Trophoblast cell (in vitro differentiated cells and primary cell): ENCODE data around the gene NFIC.

Experiments used
- DNase-seq, 2 donors: peaks; one replicate each; pipeline ENCODE4 v3.0.0-alpha.2; 2016
- H2AFZ ChIP-seq: 2 replicates; pipeline ENCODE4 v1.6.1; 2013; ENCODE audit warnings: low read length, moderate library complexity, mild to moderate bottlenecking; ENCODE audit not compliant: insufficient read depth, poor library complexity
- H2AK5ac ChIP-seq: 2 replicates; pipeline ENCODE4 v1.6.1; 2013; ENCODE audit warnings: mild to moderate bottlenecking, low read length
- H2BK120ac ChIP-seq: 2 replicates; pipeline ENCODE4 v1.6.1; 2013; ENCODE audit warnings: low read length, mild to moderate bottlenecking, moderate library complexity; ENCODE audit not compliant: insufficient read depth, poor library complexity
- H2BK12ac ChIP-seq: 2 replicates; pipeline ENCODE4 v1.6.1; 2013; ENCODE audit warnings: mild to moderate bottlenecking, low read length, moderate library complexity
- H2BK5ac ChIP-seq: 2 replicates; pipeline ENCODE4 v1.6.1; 2013; ENCODE audit warnings: low read length, low read depth, moderate library complexity, mild to moderate bottlenecking; ENCODE audit not compliant: poor library complexity
- H3K14ac ChIP-seq: 2 replicates; pipeline ENCODE4 v1.6.1; 2013; ENCODE audit warnings: mild to moderate bottlenecking, low read length
- H3K18ac ChIP-seq: 2 replicates; pipeline ENCODE4 v1.6.1; 2013; ENCODE audit warnings: mild to moderate bottlenecking, low read length
- H3K23ac ChIP-seq: 2 replicates; pipeline ENCODE4 v1.6.1; 2013; ENCODE audit warnings: low read length
- H3K27ac ChIP-seq: 2 replicates; pipeline ENCODE4 v1.5.1; 2013; ENCODE audit warnings: low read depth, mild to moderate bottlenecking, inconsistent platforms, low read length, moderate library complexity
- H3K27me3 ChIP-seq: 2 replicates; pipeline ENCODE4 v1.6.1; 2013; ENCODE audit warnings: inconsistent platforms, mild to moderate bottlenecking, low read length, moderate library complexity; ENCODE audit not compliant: insufficient read depth
- H3K36me3 ChIP-seq, 2 experiments: 1 replicate in 1 of 2; 2 replicates in 1 of 2; pipeline ENCODE4 v1.6.1; 2013; ENCODE audit warnings: low read length in 2 of 2, mild to moderate bottlenecking in 2 of 2, moderate library complexity in 1 of 2; ENCODE audit not compliant: insufficient read depth in 2 of 2, control insufficient read depth in 1 of 2
- H3K4ac ChIP-seq: 2 replicates; pipeline ENCODE4 v1.6.1; 2013; ENCODE audit warnings: low read depth, mild to moderate bottlenecking, low read length, moderate library complexity
- H3K4me1 ChIP-seq, 2 experiments: 1 replicate in 1 of 2; 2 replicates in 1 of 2; pipeline ENCODE4 v1.6.1; 2013; ENCODE audit warnings: low read length in 2 of 2, mild to moderate bottlenecking in 2 of 2, moderate library complexity in 1 of 2; ENCODE audit not compliant: insufficient read depth in 2 of 2, control insufficient read depth in 1 of 2
- H3K4me2 ChIP-seq: 2 replicates; pipeline ENCODE4 v1.6.1; 2013; ENCODE audit warnings: inconsistent platforms, mild to moderate bottlenecking, low read length, moderate library complexity
- H3K4me3 ChIP-seq: 2 replicates; pipeline ENCODE4 v1.5.1; 2013; ENCODE audit warnings: mild to moderate bottlenecking, low read depth, low read length, inconsistent platforms
- H3K79me1 ChIP-seq: one replicate; pipeline ENCODE4 v1.6.1; 2013; ENCODE audit warnings: low read length
- H3K79me2 ChIP-seq: 2 replicates; pipeline ENCODE4 v1.6.1; 2013; ENCODE audit warnings: low read length, mild to moderate bottlenecking; ENCODE audit not compliant: control insufficient read depth, insufficient read depth, poor library complexity
- H3K9ac ChIP-seq: 2 replicates; pipeline ENCODE4 v1.6.1; 2013; ENCODE audit warnings: mild to moderate bottlenecking, low read length
- H3K9me3 ChIP-seq: 2 replicates; pipeline ENCODE4 v1.6.1; 2013; ENCODE audit warnings: low read depth, mild to moderate bottlenecking, control low read depth, inconsistent platforms, low read length; ENCODE audit not compliant: insufficient read depth
- H4K12ac ChIP-seq: 2 replicates; pipeline ENCODE4 v1.6.1; 2013; ENCODE audit warnings: low read depth, mild to moderate bottlenecking, low read length, moderate library complexity
- H4K8ac ChIP-seq: 2 replicates; pipeline ENCODE4 v1.6.1; 2013; ENCODE audit warnings: low read depth, mild to moderate bottlenecking, low read length, moderate library complexity
- H4K91ac ChIP-seq: one replicate; pipeline ENCODE4 v1.6.1; 2013; ENCODE audit warnings: low read depth, mild to moderate bottlenecking, low read length, moderate library complexity
- WGBS: extraction: QIAGEN DNeasy Blood & Tissue Kit; methylation state at CpG from one replicate; pipeline ENCODE4 v1.1.7; 2013; ENCODE audit warnings: missing lambda C conversion rate; ENCODE audit not compliant: insufficient read length, insufficient coverage; ENCODE audit errors: extremely low coverage; 5-methylcytosine and 5-hydroxymethylcytosine counted together

Gene NFIC

DNA sequence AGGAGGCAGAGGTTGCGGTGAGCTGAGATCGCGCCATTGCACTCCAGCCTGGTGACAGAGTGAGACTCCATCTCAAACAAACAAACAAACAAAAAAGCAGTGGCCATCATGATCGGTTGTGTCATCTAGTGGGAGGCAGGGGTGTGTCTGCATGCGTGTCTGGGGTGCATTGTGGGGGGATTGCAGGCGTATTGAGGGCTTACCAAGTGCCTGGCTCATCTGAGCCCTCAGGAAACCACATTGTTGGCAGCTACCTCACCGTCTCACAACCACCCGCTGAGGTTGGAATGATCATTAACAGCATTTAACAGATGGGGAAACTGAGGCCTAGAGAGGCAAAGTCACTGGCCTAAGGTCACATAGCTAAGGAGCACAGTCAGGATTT lies 30.5 kb downstream of the NFIC start:
- Histone ChIP-seq H4K91ac (no peak overlapping the region), H3K27ac (no peak overlapping the region), H2AK5ac (no peak overlapping the region), H4K12ac (no peak overlapping the region), H3K36me3 (no peaks in the 10 kb centered on the region), H3K18ac (no peak overlapping the region), H3K14ac (no peak overlapping the region), H4K8ac (no peak overlapping the region), H3K9me3 (peaks cover 5% of the 10 kb centered on the region), H2AFZ (no peak overlapping the region), H3K4me1 (no peaks in the 10 kb centered on the region), H3K4ac (no peak overlapping the region), H3K23ac (no peak overlapping the region), H3K4me2 (no peak overlapping the region), H2BK5ac (no peak overlapping the region), H3K9ac (no peak overlapping the region), H2BK120ac (no peak overlapping the region), H2BK12ac (no peak overlapping the region), H3K27me3 (no peaks in the 10 kb centered on the region), H3K4me3 (no peak overlapping the region), H3K79me2 (no peaks in the 10 kb centered on the region), H3K79me1 (no peaks in the 10 kb centered on the region)
- no peak for DNase-seq
- WGBS: no CpG with 5 or more reads among the region's 8 CpGs

DNA sequence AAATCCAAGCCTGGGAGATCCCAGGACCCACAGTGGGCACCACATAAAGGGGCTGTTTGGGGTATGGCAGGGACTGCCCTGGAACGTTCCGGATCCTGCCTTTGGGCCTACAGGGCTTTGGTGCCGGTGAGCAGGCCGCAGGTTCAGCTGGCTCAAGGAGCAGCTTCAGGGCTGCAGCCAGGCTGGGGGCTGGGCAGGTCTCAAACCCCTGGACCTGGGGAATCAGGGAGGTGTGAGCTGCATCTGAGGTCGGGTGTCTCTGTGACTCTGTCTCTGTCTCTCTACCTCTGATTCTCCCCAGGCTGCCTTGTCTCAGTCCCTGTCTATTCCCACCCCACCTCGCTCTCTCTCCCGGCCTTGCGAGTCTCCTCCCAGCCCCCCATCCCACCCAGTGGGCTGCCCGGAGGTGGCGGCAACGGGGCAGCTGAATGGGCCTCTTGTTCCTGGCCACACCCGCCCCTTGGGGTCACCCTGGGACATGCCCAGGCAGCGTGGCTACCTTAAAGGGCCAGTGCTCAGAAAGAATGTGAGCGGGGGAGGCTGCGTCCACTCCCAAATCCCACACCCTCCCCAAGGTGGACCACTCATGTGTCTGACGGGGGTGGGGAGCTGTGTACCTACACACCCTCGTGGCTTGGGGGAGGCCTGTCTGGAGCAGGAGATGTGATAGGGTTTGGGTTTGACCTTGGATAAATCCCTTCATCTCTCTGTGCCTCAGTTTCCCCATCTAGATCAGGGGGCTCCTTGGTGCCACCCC lies 31.1 kb downstream of the NFIC start:
- no peaks in the 10 kb centered on the region for H3K4me1 ChIP-seq
- no peak overlapping the region for H3K14ac ChIP-seq
- no peak overlapping the region for H2AK5ac ChIP-seq
- no peak overlapping the region for H2BK12ac ChIP-seq
- no peak overlapping the region for H2BK120ac ChIP-seq
- DNase-seq: no peak
- no peaks in the 10 kb centered on the region for H3K79me2 ChIP-seq
- no peaks in the 10 kb centered on the region for H3K27me3 ChIP-seq
- peaks cover 6% of the 10 kb centered on the region for H3K9me3 ChIP-seq
- H2BK5ac ChIP-seq: no peak overlapping the region
- no peak overlapping the region for H3K4ac ChIP-seq
- H3K27ac ChIP-seq: no peak overlapping the region
- H4K12ac ChIP-seq: no peak overlapping the region
- no peaks in the 10 kb centered on the region for H3K36me3 ChIP-seq
- no peak overlapping the region for H3K4me2 ChIP-seq
- H2AFZ ChIP-seq: no peak overlapping the region
- no peak overlapping the region for H3K23ac ChIP-seq
- H3K79me1 ChIP-seq: no peaks in the 10 kb centered on the region
- H4K8ac ChIP-seq: no peak overlapping the region
- no peak overlapping the region for H3K9ac ChIP-seq
- no peak overlapping the region for H4K91ac ChIP-seq
- WGBS: no CpG with 5 or more reads among the region's 17 CpGs
- no peak overlapping the region for H3K18ac ChIP-seq
- H3K4me3 ChIP-seq: no peak overlapping the region

DNA sequence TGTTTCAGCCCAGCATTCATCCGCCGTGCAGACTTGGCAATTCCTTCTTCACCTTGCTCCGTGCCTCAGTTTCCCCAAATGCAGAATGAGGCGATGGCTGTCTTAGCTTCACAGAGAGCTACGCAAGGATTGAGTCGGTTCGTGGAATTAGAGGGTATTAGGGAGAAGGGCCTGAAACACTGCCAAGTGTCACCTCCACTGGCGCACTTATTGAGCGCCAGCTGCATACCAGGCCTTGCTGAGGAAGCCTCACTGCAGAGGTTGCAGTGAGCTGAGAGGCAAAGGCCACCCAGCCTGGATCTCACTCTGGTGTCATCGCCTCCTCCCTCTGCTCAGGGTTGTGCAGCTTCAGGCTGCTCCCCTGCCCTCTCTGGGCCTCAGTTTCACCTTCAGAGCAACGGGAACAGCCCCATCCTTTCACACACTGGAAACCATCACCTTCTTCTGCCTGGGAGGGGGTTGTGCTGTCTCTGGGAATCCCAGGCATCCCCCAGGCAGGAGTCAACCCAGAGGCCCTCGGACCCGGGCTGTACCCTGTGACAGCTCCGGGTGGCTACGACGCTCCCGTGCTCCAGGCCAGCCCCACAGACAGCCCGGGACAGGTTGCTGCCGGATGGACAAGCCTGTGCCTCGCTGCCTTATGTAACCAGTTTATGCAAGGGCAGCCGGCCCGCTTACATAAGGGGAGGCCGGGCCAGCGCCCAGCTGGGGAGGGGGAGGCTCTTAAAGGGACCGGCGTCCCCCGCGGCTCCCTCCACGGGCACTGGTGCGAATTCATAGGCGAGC lies 31.9 kb downstream of the NFIC start:
- no peak overlapping the region for H3K4me2 ChIP-seq
- no peak overlapping the region for H2BK12ac ChIP-seq
- H3K27me3 ChIP-seq: no peaks in the 10 kb centered on the region
- peaks cover 7% of the 10 kb centered on the region for H3K9me3 ChIP-seq
- H2BK120ac ChIP-seq: no peak overlapping the region
- H3K4me1 ChIP-seq: no peaks in the 10 kb centered on the region
- no peak overlapping the region for H2AFZ ChIP-seq
- H4K12ac ChIP-seq: no peak overlapping the region
- H3K14ac ChIP-seq: no peak overlapping the region
- no peak overlapping the region for H3K4me3 ChIP-seq
- no peak overlapping the region for H4K8ac ChIP-seq
- no peak overlapping the region for H3K9ac ChIP-seq
- H3K18ac ChIP-seq: no peak overlapping the region
- no peak overlapping the region for H3K27ac ChIP-seq
- no peak overlapping the region for H3K23ac ChIP-seq
- H2BK5ac ChIP-seq: no peak overlapping the region
- no peak overlapping the region for H4K91ac ChIP-seq
- no peaks in the 10 kb centered on the region for H3K79me2 ChIP-seq
- no peak overlapping the region for H3K4ac ChIP-seq
- H3K36me3 ChIP-seq: no peaks in the 10 kb centered on the region
- no CpG with 5 or more reads among the region's 31 CpGs for WGBS
- H2AK5ac ChIP-seq: no peak overlapping the region
- no peaks in the 10 kb centered on the region for H3K79me1 ChIP-seq
- DNase-seq: no peak

DNA sequence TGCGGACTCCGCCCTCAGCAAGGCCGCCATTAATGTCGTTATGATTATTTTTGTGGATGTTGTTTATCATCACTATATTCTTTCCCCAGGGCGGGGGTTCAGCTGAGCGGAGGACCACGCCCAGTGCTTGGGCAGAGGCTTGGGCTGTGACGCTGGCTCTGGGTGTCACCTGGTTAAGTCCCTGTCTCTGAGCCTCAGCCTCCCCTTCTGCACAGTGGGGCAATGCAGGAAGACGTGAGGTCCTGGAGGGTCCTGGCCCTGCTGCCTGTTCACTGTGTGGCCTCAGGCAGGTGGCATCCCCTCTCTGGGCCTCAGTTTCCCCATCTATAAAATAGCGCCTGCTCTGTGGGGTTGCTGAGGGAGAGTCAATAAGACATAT lies 32.5 kb downstream of the NFIC start:
- no peak overlapping the region for H3K27ac ChIP-seq
- no peaks in the 10 kb centered on the region for H3K36me3 ChIP-seq
- H3K14ac ChIP-seq: no peak overlapping the region
- no peak overlapping the region for H3K4me2 ChIP-seq
- no peak overlapping the region for H4K91ac ChIP-seq
- H4K8ac ChIP-seq: no peak overlapping the region
- H3K27me3 ChIP-seq: no peaks in the 10 kb centered on the region
- no peak overlapping the region for H3K23ac ChIP-seq
- H3K4me1 ChIP-seq: no peaks in the 10 kb centered on the region
- H3K79me1 ChIP-seq: no peaks in the 10 kb centered on the region
- no peak overlapping the region for H4K12ac ChIP-seq
- WGBS: no CpG with 5 or more reads among the region's 10 CpGs
- no peak overlapping the region for H3K9ac ChIP-seq
- no peaks in the 10 kb centered on the region for H3K79me2 ChIP-seq
- peaks cover 7% of the 10 kb centered on the region for H3K9me3 ChIP-seq
- no peak overlapping the region for H2BK5ac ChIP-seq
- no peak for DNase-seq
- H2AFZ ChIP-seq: no peak overlapping the region
- no peak overlapping the region for H3K4ac ChIP-seq
- H3K18ac ChIP-seq: no peak overlapping the region
- H2BK12ac ChIP-seq: no peak overlapping the region
- no peak overlapping the region for H2AK5ac ChIP-seq
- no peak overlapping the region for H3K4me3 ChIP-seq
- no peak overlapping the region for H2BK120ac ChIP-seq
